SK-N-SH (cell line): ENCODE data around the gene EFHD1. TPM values are rescaled to one million over a fixed set of nuclear protein-coding genes. Genes with fewer than 3 reads are reported as not detected.

Experiments used
- CTCF ChIA-PET: fragments of 300-600, 350-600 bp; formaldehyde crosslinking; extraction: SDS; loops from one replicate; lab custom pipeline; 2021; lab: Yijun Ruan, JAX
- POLR2A ChIA-PET: fragments of 350-600 bp; sonication (Branson Sonifier 250); formaldehyde crosslinking; extraction: SDS; loops from one replicate; lab custom pipeline; 2020; ENCODE audit warnings: antibody characterized with exemption, inconsistent platforms; lab: Yijun Ruan, JAX
- DNase-seq: peaks from one replicate; pipeline ENCODE4 v3.0.0; 2012
- H2AFZ ChIP-seq: fragments of 200-600 bp; sonication (generic); 2 replicates; pipeline ENCODE4 v1.8.1; 2016; ENCODE audit warnings: antibody characterized with exemption, mild to moderate bottlenecking, low read depth
- H3F3A ChIP-seq: fragments of 200-600 bp; sonication (generic); replicated peaks from 2 replicates; pipeline ENCODE3; 2016; ENCODE audit warnings: antibody characterized with exemption, mild to moderate bottlenecking; ENCODE audit not compliant: insufficient read depth
- H3K27ac ChIP-seq, 2 experiments: fragments of 200-500 bp in 1 of 2; fragments of 200-600 bp in 1 of 2; sonication (Bioruptor generic) in 1 of 2; sonication (generic), shearing (Covaris generic) in 1 of 2; 2 replicates each; pipeline versions ENCODE4 v1.5.1 to v1.6.1; 2014 to 2016; ENCODE audit warnings: low read depth in 2 of 2, inconsistent platforms in 1 of 2, low read length in 1 of 2, mild to moderate bottlenecking in 1 of 2, mixed read lengths in 1 of 2
- H3K27me3 ChIP-seq: fragments of 200-600 bp; sonication (generic), shearing (Covaris generic); 2 replicates; pipeline ENCODE4 v1.6.1; 2016; ENCODE audit warnings: mixed run types; ENCODE audit not compliant: insufficient read depth
- H3K36me3 ChIP-seq, 2 experiments: fragments of 200-500 bp in 1 of 2; fragments of 200-600 bp in 1 of 2; sonication (Bioruptor generic) in 1 of 2; sonication (generic) in 1 of 2; replicated peaks in 1 of 2; 2 replicates each; pipeline versions ENCODE3 to v1.5.1; 2014 to 2016; ENCODE audit warnings: low read length in 1 of 2, mild to moderate bottlenecking in 1 of 2; ENCODE audit not compliant: insufficient read depth in 2 of 2, control insufficient read depth in 1 of 2
- H3K4me1 ChIP-seq, 2 experiments: fragments of 200-500 bp in 1 of 2; fragments of 200-600 bp in 1 of 2; sonication (Bioruptor generic) in 1 of 2; sonication (generic), shearing (Covaris generic) in 1 of 2; 2 replicates each; pipeline versions ENCODE4 v1.5.1 to v1.6.1; 2014 to 2016; ENCODE audit warnings: low read depth in 1 of 2, low read length in 1 of 2, mixed run types in 1 of 2; ENCODE audit not compliant: insufficient read depth in 2 of 2, control insufficient read depth in 1 of 2
- H3K4me2 ChIP-seq: fragments of 200-600 bp; sonication (generic), shearing (Covaris generic); 2 replicates; pipeline ENCODE4 v1.6.1; 2017; ENCODE audit warnings: mixed run types
- H3K4me3 ChIP-seq, 2 experiments: fragments of 200-500 bp in 1 of 2; fragments of 200-600 bp in 1 of 2; sonication (Bioruptor generic) in 1 of 2; sonication (generic), shearing (Covaris generic) in 1 of 2; 2 replicates each; pipeline versions ENCODE4 v1.5.1 to v1.8.1; 2014 to 2016; ENCODE audit warnings: low read depth in 2 of 2, inconsistent platforms in 1 of 2, low read length in 1 of 2, mild to moderate bottlenecking in 1 of 2, mixed read lengths in 1 of 2, moderate library complexity in 1 of 2
- H3K79me2 ChIP-seq: fragments of 200-600 bp; sonication (generic); 2 replicates; pipeline ENCODE4 v1.8.1; 2017; ENCODE audit warnings: mild to moderate bottlenecking; ENCODE audit not compliant: insufficient read depth
- H3K9ac ChIP-seq: fragments of 200-600 bp; sonication (generic); 2 replicates; pipeline ENCODE4 v1.6.1; 2017; ENCODE audit warnings: mixed run types
- H3K9me2 ChIP-seq: fragments of 200-600 bp; sonication (generic); 2 replicates; pipeline ENCODE4 v1.6.1; 2017; ENCODE audit warnings: mixed run types
- H3K9me3 ChIP-seq: fragments of 200-600 bp; sonication (generic); 2 replicates; pipeline ENCODE4 v1.6.1; 2017; ENCODE audit warnings: mixed run types, mild to moderate bottlenecking, moderate library complexity
- H4K20me1 ChIP-seq: fragments of 200-600 bp; sonication (generic); 2 replicates; pipeline ENCODE4 v1.6.1; 2017; ENCODE audit warnings: mild to moderate bottlenecking, mixed run types; ENCODE audit not compliant: insufficient read depth
- CHD2 ChIP-seq: fragments of 150-350 bp; IDR thresholded peaks from 2 replicates; pipeline ENCODE4 v1.6.1; 2018; ENCODE audit warnings: low read length; ENCODE audit not compliant: partially characterized antibody
- CTCF ChIP-seq: fragments of 200-600 bp; sonication (generic); IDR thresholded peaks from 2 replicates; pipeline ENCODE4 v1.6.1; 2017; ENCODE audit warnings: antibody characterized with exemption, mild to moderate bottlenecking, moderate library complexity
- ELF1 ChIP-seq: IDR thresholded peaks from 2 replicates; pipeline ENCODE4 v1.4.0; 2012
- FOSL2 ChIP-seq: IDR thresholded peaks from 2 replicates; pipeline ENCODE4 v1.4.0; 2012; ENCODE audit warnings: low read depth, mild to moderate bottlenecking, moderate library complexity, borderline replicate concordance
- FOXJ3 ChIP-seq: sonication (generic); formaldehyde crosslinking; IDR thresholded peaks from 2 replicates; pipeline ENCODE4 v1.5.1; 2020; ENCODE audit warnings: mild to moderate bottlenecking, missing genetic modification reagents
- GABPA ChIP-seq: IDR thresholded peaks from 2 replicates; pipeline ENCODE4 v1.4.0; 2012; ENCODE audit warnings: low read depth, mild to moderate bottlenecking
- GATA2 ChIP-seq: sonication (generic); formaldehyde crosslinking; IDR thresholded peaks from 2 replicates; pipeline ENCODE4 v1.5.0; 2020; ENCODE audit warnings: mild to moderate bottlenecking, missing genetic modification reagents
- IRF3 ChIP-seq: fragments of 150-350 bp; IDR thresholded peaks from 2 replicates; pipeline ENCODE4 v1.6.1; 2016; ENCODE audit warnings: mild to moderate bottlenecking, low read depth, low read length
- MXI1 ChIP-seq: IDR thresholded peaks from 2 replicates; pipeline ENCODE4 v1.6.1; 2012; ENCODE audit warnings: mild to moderate bottlenecking, low read depth, low read length, improper control_type of control experiment
- NRF1 ChIP-seq: IDR thresholded peaks from 2 replicates; pipeline ENCODE4 v1.6.1; 2012; ENCODE audit warnings: low read depth, mild to moderate bottlenecking, low read length
- RCOR1 ChIP-seq: fragments of 150-350 bp; IDR thresholded peaks from 2 replicates; pipeline ENCODE4 v1.6.1; 2017; ENCODE audit warnings: antibody characterized with exemption, low read length
- REST ChIP-seq: IDR thresholded peaks from 2 replicates; pipeline ENCODE4 v1.6.1; 2012; ENCODE audit warnings: mild to moderate bottlenecking, low read depth, low read length, moderate library complexity
- RXRA ChIP-seq: IDR thresholded peaks from 2 replicates; pipeline ENCODE4 v1.4.0; 2012; ENCODE audit warnings: low read depth, mild to moderate bottlenecking, borderline replicate concordance
- TAF1 ChIP-seq: IDR thresholded peaks from 2 replicates; pipeline ENCODE4 v1.6.1; 2012; ENCODE audit warnings: low read depth, mild to moderate bottlenecking, low read length, moderate library complexity, borderline replicate concordance
- TCF12 ChIP-seq: IDR thresholded peaks from 2 replicates; pipeline ENCODE4 v1.4.0; 2012
- TEAD4 ChIP-seq: IDR thresholded peaks from 2 replicates; pipeline ENCODE4 v1.4.0; 2012; ENCODE audit warnings: mild to moderate bottlenecking, borderline replicate concordance; ENCODE audit not compliant: insufficient read depth
- USF1 ChIP-seq: IDR thresholded peaks from 2 replicates; pipeline ENCODE4 v1.4.0; 2012; ENCODE audit warnings: low read depth, borderline replicate concordance
- USF2 ChIP-seq: fragments of 150-350 bp; IDR thresholded peaks from 2 replicates; pipeline ENCODE4 v1.6.1; 2017; ENCODE audit warnings: antibody characterized with exemption, low read length, low read depth, borderline replicate concordance
- YY1 ChIP-seq: IDR thresholded peaks from 2 replicates; pipeline ENCODE4 v1.4.0; 2012; ENCODE audit warnings: low read depth, mild to moderate bottlenecking
- ZBTB33 ChIP-seq: IDR thresholded peaks from 2 replicates; pipeline ENCODE4 v1.4.0; 2012; ENCODE audit warnings: low read depth, borderline replicate concordance
- WGBS: methylation state at CpG from one replicate; pipeline ENCODE4 v1.1.6; 2017; ENCODE audit warnings: low lambda C conversion rate; 5-methylcytosine and 5-hydroxymethylcytosine counted together
- polyA plus RNA-seq, 3 experiments: library from polyadenylated mRNA; depleted of rRNA; stranded (reverse); fragments of >200 nt; gene quantifications; 2 replicates each; pipeline ENCODE4 v1.2.3, GENCODE V29; 2012

The EFHD1 gene
- polyA plus RNA-seq, 1 of the 3 experiments (the other 2 are of a cell fraction) = not detected

- H3K27me3 ChIP-seq = peaks cover 36% of the 10 kb centered on the region
- no peak for DNase-seq
- H2AFZ ChIP-seq = peak overlapping the region; percentile 79
- H3K9ac ChIP-seq = no peak overlapping the region
- WGBS = 30% methylated on average over 19 of the region's 19 CpGs
- H3K4me1 ChIP-seq = no peaks in the 10 kb centered on the region; a peak in 1 of 4 replicates
- no peak overlapping the region for H3K27ac ChIP-seq
- H3K9me2 ChIP-seq = no peaks in the 10 kb centered on the region
- H3F3A ChIP-seq = no peaks in the 10 kb centered on the region
- peak overlapping the region; percentile 49 to 69 for H3K4me3 ChIP-seq
- no peaks in the 10 kb centered on the region for H4K20me1 ChIP-seq
- H3K9me3 ChIP-seq = no peaks in the 10 kb centered on the region
- ChIA-PET CTCF (interaction anchor here (1.1 to 1.9 kb wide), 3 partner anchors 8 to 604 kb away, joined by 3 to 5 read pairs (median 4); no protein-coding TSS in a partner anchor), POLR2A (no interaction called here)
- TF ChIP-seq REST (no peak), CHD2 (no peak), TCF12 (no peak), GABPA (no peak), ZBTB33 (no peak), USF2 (no peak), IRF3 (no peak), USF1 (no peak), GATA2 (no peak), RXRA (no peak), NRF1 (no peak), CTCF (no peak), YY1 (no peak), TEAD4 (no peak), ELF1 (no peak), TAF1 (no peak), RCOR1 (no peak), FOSL2 (no peak), MXI1 (no peak), FOXJ3 (CRISPR knock-in tag) (no peak)
- H3K79me2 ChIP-seq = no peaks in the 10 kb centered on the region
- H3K4me2 ChIP-seq = peak overlapping the region; percentile 94
- no peaks in the 10 kb centered on the region for H3K36me3 ChIP-seq
Measured at GRCh38 chr2:232632229-232632903, 1.0 kb upstream of the EFHD1 start.
